Measurements from ENCODE around the gene MAML2. TPM values are rescaled to one million over a fixed set of nuclear protein-coding genes. Genes with fewer than 3 reads are reported as not detected.
A peak's percentile ranks its signal among the peaks of the same experiment; 100 is the strongest.

Gene MAML2
- total and polyA plus RNA-seq, 2 of the 13 experiments (the other 11 are each of a cell fraction or from before 2014, with no cell fraction given), result 2.3 to 25.9 TPM

DNA sequence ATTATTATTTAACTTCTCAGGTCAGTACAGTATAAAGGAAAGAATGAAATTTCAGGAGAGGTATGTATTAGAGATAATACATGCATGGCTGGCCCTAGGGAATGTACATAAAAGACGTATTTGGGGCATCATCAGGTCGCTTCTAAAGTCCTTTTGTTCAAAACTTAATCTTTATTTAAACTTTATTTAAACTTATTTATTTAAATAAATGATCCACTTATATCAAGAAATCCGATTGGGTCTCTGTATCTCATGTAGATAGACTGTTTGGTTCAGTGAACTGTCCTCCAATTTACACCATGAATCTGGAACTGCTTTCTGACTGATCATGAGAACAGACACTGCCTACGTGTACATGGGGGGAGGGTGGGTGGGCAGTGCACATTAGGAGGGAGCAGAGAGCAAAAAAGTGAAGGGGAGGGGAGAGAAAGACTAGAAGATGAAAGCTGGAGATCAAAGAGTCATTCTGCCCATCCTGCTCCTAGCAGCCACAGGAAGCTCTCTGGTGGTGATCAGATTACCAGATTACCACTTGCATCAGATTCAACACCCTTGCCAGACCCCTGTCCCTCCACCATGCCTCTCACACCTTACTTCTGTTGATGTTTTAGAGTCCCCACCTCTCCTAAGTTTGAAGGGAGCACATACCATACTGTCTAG is 327.0 kb downstream of the MAML2 start (continued):
- TF ChIP-seq ZNF75D (CRISPR knock-in tag; IDR thresholded peaks at IDR 0.05; ENCODE audit: borderline replicate concordance) (no peak), ZNF543 (CRISPR knock-in tag; IDR thresholded peaks at IDR 0.05) (no peak), PHF8 (CRISPR knock-in tag; IDR thresholded peaks at IDR 0.05) (no peak), IRF2 (CRISPR knock-in tag; IDR thresholded peaks at IDR 0.05) (peak; percentile 82), SOX6 (IDR thresholded peaks at IDR 0.05) (no peak), SOX6 (CRISPR knock-in tag; IDR thresholded peaks at IDR 0.05) (peak; percentile 90), ZNF343 (CRISPR knock-in tag; IDR thresholded peaks at IDR 0.05) (no peak), ZNF737 (CRISPR knock-in tag; IDR thresholded peaks at IDR 0.05; ENCODE audit: borderline replicate concordance) (no peak), JARID2 (CRISPR knock-in tag; IDR thresholded peaks at IDR 0.05; ENCODE audit: insufficient replicate concordance) (no peak), ZNF326 (CRISPR knock-in tag; IDR thresholded peaks at IDR 0.05; ENCODE audit: borderline replicate concordance) (no peak), PAX8 (CRISPR knock-in tag; IDR thresholded peaks at IDR 0.05; ENCODE audit: borderline replicate concordance) (no peak), ELF3 (CRISPR knock-in tag; IDR thresholded peaks at IDR 0.05) (peak; percentile 80)
- TF ChIP-seq, protein P1, sequence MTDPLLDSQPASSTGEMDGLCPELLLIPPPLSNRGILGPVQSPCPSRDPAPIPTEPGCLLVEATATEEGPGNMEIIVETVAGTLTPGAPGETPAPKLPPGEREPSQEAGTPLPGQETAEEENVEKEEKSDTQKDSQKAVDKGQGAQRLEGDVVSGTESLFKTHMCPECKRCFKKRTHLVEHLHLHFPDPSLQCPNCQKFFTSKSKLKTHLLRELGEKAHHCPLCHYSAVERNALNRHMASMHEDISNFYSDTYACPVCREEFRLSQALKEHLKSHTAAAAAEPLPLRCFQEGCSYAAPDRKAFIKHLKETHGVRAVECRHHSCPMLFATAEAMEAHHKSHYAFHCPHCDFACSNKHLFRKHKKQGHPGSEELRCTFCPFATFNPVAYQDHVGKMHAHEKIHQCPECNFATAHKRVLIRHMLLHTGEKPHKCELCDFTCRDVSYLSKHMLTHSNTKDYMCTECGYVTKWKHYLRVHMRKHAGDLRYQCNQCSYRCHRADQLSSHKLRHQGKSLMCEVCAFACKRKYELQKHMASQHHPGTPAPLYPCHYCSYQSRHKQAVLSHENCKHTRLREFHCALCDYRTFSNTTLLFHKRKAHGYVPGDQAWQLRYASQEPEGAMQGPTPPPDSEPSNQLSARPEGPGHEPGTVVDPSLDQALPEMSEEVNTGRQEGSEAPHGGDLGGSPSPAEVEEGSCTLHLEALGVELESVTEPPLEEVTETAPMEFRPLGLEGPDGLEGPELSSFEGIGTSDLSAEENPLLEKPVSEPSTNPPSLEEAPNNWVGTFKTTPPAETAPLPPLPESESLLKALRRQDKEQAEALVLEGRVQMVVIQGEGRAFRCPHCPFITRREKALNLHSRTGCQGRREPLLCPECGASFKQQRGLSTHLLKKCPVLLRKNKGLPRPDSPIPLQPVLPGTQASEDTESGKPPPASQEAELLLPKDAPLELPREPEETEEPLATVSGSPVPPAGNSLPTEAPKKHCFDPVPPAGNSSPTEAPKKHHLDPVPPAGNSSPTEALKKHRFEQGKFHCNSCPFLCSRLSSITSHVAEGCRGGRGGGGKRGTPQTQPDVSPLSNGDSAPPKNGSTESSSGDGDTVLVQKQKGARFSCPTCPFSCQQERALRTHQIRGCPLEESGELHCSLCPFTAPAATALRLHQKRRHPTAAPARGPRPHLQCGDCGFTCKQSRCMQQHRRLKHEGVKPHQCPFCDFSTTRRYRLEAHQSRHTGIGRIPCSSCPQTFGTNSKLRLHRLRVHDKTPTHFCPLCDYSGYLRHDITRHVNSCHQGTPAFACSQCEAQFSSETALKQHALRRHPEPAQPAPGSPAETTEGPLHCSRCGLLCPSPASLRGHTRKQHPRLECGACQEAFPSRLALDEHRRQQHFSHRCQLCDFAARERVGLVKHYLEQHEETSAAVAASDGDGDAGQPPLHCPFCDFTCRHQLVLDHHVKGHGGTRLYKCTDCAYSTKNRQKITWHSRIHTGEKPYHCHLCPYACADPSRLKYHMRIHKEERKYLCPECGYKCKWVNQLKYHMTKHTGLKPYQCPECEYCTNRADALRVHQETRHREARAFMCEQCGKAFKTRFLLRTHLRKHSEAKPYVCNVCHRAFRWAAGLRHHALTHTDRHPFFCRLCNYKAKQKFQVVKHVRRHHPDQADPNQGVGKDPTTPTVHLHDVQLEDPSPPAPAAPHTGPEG (CRISPR knock-in tag; IDR thresholded peaks at IDR 0.05), result no peak
- TF ChIP-seq, protein P2, sequence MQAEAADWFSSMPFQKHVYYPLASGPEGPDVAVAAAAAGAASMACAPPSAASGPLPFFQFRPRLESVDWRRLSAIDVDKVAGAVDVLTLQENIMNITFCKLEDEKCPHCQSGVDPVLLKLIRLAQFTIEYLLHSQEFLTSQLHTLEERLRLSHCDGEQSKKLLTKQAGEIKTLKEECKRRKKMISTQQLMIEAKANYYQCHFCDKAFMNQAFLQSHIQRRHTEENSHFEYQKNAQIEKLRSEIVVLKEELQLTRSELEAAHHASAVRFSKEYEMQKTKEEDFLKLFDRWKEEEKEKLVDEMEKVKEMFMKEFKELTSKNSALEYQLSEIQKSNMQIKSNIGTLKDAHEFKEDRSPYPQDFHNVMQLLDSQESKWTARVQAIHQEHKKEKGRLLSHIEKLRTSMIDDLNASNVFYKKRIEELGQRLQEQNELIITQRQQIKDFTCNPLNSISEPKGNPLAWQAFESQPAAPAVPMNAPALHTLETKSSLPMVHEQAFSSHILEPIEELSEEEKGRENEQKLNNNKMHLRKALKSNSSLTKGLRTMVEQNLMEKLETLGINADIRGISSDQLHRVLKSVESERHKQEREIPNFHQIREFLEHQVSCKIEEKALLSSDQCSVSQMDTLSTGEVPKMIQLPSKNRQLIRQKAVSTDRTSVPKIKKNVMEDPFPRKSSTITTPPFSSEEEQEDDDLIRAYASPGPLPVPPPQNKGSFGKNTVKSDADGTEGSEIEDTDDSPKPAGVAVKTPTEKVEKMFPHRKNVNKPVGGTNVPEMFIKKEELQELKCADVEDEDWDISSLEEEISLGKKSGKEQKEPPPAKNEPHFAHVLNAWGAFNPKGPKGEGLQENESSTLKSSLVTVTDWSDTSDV (CRISPR knock-in tag; IDR thresholded peaks at IDR 0.05), result no peak
- TF ChIP-seq, protein P3, sequence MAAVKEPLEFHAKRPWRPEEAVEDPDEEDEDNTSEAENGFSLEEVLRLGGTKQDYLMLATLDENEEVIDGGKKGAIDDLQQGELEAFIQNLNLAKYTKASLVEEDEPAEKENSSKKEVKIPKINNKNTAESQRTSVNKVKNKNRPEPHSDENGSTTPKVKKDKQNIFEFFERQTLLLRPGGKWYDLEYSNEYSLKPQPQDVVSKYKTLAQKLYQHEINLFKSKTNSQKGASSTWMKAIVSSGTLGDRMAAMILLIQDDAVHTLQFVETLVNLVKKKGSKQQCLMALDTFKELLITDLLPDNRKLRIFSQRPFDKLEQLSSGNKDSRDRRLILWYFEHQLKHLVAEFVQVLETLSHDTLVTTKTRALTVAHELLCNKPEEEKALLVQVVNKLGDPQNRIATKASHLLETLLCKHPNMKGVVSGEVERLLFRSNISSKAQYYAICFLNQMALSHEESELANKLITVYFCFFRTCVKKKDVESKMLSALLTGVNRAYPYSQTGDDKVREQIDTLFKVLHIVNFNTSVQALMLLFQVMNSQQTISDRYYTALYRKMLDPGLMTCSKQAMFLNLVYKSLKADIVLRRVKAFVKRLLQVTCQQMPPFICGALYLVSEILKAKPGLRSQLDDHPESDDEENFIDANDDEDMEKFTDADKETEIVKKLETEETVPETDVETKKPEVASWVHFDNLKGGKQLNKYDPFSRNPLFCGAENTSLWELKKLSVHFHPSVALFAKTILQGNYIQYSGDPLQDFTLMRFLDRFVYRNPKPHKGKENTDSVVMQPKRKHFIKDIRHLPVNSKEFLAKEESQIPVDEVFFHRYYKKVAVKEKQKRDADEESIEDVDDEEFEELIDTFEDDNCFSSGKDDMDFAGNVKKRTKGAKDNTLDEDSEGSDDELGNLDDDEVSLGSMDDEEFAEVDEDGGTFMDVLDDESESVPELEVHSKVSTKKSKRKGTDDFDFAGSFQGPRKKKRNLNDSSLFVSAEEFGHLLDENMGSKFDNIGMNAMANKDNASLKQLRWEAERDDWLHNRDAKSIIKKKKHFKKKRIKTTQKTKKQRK (IDR thresholded peaks at IDR 0.05; ENCODE audit: low read length), result no peak
- TF ChIP-seq, protein P4, sequence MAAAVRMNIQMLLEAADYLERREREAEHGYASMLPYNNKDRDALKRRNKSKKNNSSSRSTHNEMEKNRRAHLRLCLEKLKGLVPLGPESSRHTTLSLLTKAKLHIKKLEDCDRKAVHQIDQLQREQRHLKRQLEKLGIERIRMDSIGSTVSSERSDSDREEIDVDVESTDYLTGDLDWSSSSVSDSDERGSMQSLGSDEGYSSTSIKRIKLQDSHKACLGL (CRISPR knock-in tag; IDR thresholded peaks at IDR 0.05), result no peak
- TF ChIP-seq, protein P5, sequence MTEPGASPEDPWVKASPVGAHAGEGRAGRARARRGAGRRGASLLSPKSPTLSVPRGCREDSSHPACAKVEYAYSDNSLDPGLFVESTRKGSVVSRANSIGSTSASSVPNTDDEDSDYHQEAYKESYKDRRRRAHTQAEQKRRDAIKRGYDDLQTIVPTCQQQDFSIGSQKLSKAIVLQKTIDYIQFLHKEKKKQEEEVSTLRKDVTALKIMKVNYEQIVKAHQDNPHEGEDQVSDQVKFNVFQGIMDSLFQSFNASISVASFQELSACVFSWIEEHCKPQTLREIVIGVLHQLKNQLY (CRISPR knock-in tag; IDR thresholded peaks at IDR 0.05), result peak; percentile 43; the same call in 1 of the 2 replicates
